ENCODE measurements around the gene GNAQ. TPM values are rescaled to one million over a fixed set of nuclear protein-coding genes. Genes with fewer than 3 reads are reported as not detected.

GNAQ gene
- polyA plus RNA-seq, 1 of the 3 experiments (the other 2 are of a cell fraction) = 20.9 TPM

DNA sequence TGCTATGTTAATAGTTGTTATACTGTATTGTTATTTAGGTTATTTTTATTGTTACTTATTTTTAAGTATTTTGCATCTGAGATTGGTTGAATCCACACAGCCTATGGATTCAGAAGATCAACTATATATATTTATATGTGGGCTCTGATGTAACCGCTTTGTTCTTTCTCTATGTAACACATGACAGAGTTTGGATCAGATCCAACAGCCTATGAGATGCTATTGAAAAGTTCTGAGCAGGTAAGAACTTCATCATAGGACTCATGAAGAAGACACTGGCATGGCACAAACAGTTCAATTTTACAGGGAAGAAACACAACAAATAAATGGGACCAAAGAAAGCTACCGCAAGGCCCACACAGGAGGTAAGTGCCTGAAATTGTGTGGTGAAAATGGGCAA lies 93.4 kb downstream of the GNAQ start (continued):
- TF ChIP-seq, protein P1, sequence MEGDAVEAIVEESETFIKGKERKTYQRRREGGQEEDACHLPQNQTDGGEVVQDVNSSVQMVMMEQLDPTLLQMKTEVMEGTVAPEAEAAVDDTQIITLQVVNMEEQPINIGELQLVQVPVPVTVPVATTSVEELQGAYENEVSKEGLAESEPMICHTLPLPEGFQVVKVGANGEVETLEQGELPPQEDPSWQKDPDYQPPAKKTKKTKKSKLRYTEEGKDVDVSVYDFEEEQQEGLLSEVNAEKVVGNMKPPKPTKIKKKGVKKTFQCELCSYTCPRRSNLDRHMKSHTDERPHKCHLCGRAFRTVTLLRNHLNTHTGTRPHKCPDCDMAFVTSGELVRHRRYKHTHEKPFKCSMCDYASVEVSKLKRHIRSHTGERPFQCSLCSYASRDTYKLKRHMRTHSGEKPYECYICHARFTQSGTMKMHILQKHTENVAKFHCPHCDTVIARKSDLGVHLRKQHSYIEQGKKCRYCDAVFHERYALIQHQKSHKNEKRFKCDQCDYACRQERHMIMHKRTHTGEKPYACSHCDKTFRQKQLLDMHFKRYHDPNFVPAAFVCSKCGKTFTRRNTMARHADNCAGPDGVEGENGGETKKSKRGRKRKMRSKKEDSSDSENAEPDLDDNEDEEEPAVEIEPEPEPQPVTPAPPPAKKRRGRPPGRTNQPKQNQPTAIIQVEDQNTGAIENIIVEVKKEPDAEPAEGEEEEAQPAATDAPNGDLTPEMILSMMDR (IDR thresholded peaks at IDR 0.05) = no peak

DNA sequence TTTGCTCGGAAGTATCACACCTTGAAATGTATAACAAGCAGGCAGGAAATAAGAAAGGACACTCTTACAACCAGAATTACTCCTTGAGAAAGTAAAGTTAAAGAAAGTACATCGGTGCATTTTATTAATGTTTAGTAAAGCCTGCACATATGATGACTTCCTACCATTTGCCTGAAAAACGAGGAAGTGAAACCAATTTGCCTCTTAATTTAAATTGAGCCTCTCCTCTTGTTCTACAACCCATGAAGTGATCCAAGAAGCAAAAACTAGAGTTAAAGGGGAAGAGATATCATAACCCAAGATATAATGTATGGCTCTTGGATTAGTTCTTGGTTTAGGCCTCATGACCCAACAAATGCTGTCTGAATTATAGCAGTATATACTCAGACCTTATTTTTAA lies 95.6 kb downstream of the GNAQ start:
- 86% methylated on average over 3 of the region's 3 CpGs for WGBS (ENCODE audit: low lambda C conversion rate)
- H3K27me3 ChIP-seq (ENCODE audit: insufficient read depth) = no peaks in the 10 kb centered on the region
- no peak overlapping the region for H3K9ac ChIP-seq
- no peaks in the 10 kb centered on the region for H3F3A ChIP-seq (replicated peaks; ENCODE audit: insufficient read depth)
- ChIA-PET POLR2A (no interaction called here), CTCF (no interaction called here)
- TF ChIP-seq RAD21 (IDR thresholded peaks at IDR 0.05; ENCODE audit: low read length) = no peak
- TF ChIP-seq RFX5 (IDR thresholded peaks at IDR 0.05; ENCODE audit: low read length) = no peak
- TF ChIP-seq, protein P1 (IDR thresholded peaks at IDR 0.05) = no peak
- no peak for TF ChIP-seq NFIC (IDR thresholded peaks at IDR 0.05; ENCODE audit: borderline replicate concordance)
- TF ChIP-seq CHD2 (IDR thresholded peaks at IDR 0.05; ENCODE audit: low read length, partially characterized antibody) = no peak
- no peak for TF ChIP-seq NRF1 (IDR thresholded peaks at IDR 0.05; ENCODE audit: low read depth, low read length)
- TF ChIP-seq GABPA (IDR thresholded peaks at IDR 0.05; ENCODE audit: low read depth) = no peak
- no peak for TF ChIP-seq JUND (IDR thresholded peaks at IDR 0.05)
- TF ChIP-seq RXRA (IDR thresholded peaks at IDR 0.05; ENCODE audit: borderline replicate concordance, low read depth) = no peak
- no peak for TF ChIP-seq ELF1 (IDR thresholded peaks at IDR 0.05)
- no peak for TF ChIP-seq MXI1 (IDR thresholded peaks at IDR 0.05; ENCODE audit: low read depth, low read length)
- TF ChIP-seq EP300 (IDR thresholded peaks at IDR 0.05; ENCODE audit: borderline replicate concordance in 1 of 2, low read depth in 1 of 2, low read length in 1 of 2) = no peak
- no peak for TF ChIP-seq FOXJ3 (CRISPR knock-in tag; IDR thresholded peaks at IDR 0.05)
- TF ChIP-seq POLR2AphosphoS5 (IDR thresholded peaks at IDR 0.05; ENCODE audit: low read depth, low read length) = no peak
- TF ChIP-seq EZH2phosphoT487 (IDR thresholded peaks at IDR 0.05; ENCODE audit: borderline replicate concordance, low read depth) = no peak
- TF ChIP-seq TAF1 (IDR thresholded peaks at IDR 0.05; ENCODE audit: borderline replicate concordance, low read depth, low read length) = no peak
- TF ChIP-seq, protein P2, sequence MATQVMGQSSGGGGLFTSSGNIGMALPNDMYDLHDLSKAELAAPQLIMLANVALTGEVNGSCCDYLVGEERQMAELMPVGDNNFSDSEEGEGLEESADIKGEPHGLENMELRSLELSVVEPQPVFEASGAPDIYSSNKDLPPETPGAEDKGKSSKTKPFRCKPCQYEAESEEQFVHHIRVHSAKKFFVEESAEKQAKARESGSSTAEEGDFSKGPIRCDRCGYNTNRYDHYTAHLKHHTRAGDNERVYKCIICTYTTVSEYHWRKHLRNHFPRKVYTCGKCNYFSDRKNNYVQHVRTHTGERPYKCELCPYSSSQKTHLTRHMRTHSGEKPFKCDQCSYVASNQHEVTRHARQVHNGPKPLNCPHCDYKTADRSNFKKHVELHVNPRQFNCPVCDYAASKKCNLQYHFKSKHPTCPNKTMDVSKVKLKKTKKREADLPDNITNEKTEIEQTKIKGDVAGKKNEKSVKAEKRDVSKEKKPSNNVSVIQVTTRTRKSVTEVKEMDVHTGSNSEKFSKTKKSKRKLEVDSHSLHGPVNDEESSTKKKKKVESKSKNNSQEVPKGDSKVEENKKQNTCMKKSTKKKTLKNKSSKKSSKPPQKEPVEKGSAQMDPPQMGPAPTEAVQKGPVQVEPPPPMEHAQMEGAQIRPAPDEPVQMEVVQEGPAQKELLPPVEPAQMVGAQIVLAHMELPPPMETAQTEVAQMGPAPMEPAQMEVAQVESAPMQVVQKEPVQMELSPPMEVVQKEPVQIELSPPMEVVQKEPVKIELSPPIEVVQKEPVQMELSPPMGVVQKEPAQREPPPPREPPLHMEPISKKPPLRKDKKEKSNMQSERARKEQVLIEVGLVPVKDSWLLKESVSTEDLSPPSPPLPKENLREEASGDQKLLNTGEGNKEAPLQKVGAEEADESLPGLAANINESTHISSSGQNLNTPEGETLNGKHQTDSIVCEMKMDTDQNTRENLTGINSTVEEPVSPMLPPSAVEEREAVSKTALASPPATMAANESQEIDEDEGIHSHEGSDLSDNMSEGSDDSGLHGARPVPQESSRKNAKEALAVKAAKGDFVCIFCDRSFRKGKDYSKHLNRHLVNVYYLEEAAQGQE (IDR thresholded peaks at IDR 0.05; ENCODE audit: low read depth, low read length) = no peak
- peaks cover 0 to 2% of the 10 kb centered on the region in 2 experiments; a peak in 1 of 4 replicates for H3K4me1 ChIP-seq (ENCODE audit: control insufficient read depth in 1 of 2, insufficient read depth in 2 of 2, low read depth in 1 of 2, low read length in 1 of 2)
- no peak overlapping the region for H3K4me3 ChIP-seq (ENCODE audit: low read depth in 2 of 2, low read length in 1 of 2)
- no peak overlapping the region for H3K27ac ChIP-seq (ENCODE audit: low read depth in 2 of 2, low read length in 1 of 2)
- peaks cover 78% of the 10 kb centered on the region for H3K79me2 ChIP-seq (ENCODE audit: insufficient read depth)
- DNase-seq = no peak
- no peaks in the 10 kb centered on the region for H3K9me2 ChIP-seq
- H3K4me2 ChIP-seq = no peak overlapping the region
- H2AFZ ChIP-seq (ENCODE audit: low read depth) = no peak overlapping the region
- peaks cover 31% of the 10 kb centered on the region for H4K20me1 ChIP-seq (ENCODE audit: insufficient read depth)
- no peaks in the 10 kb centered on the region for H3K9me3 ChIP-seq
- H3K36me3 ChIP-seq (replicated peaks in 1 of 2; ENCODE audit: control insufficient read depth in 1 of 2, insufficient read depth in 2 of 2, low read length in 1 of 2) = no peaks in the 10 kb centered on the region

Measured in SK-N-SH (cell line).